Measurements from ENCODE around the gene TMEM234.
A peak's percentile ranks its signal among the peaks of the same experiment; 100 is the strongest.

The TMEM234 gene

GRCh38 chr1:32201011-32201855 is 20.9 kb downstream of the TMEM234 start:
- peak; percentile 91 for DNase-seq
- CTCF ChIA-PET = interaction anchor here (1.5 to 2.0 kb wide), 2 partner anchors 14 to 93 kb away, joined by 7 to 10 read pairs; partner anchors contain the start of gene KPNA6

GRCh38 chr1:32200226-32201010 is 21.7 kb downstream of the TMEM234 start, which contains the start of gene CCDC28B:
Gene CCDC28B (plus strand): TSS chr1:32200595. CDS start chr1:32201936, 1,341 bp downstream.
- no peaks in the 10 kb centered on the region for H3K9me3 Mint-ChIP-seq
- CTCF ChIA-PET = interaction anchor here (1.5 to 2.0 kb wide), 3 partner anchors 15 to 92 kb away, joined by 4 to 10 read pairs (median 7); partner anchors contain the start of gene KPNA6
- H3K36me3 Mint-ChIP-seq = peaks cover 51% of the 10 kb centered on the region
- peaks cover 81% of the 10 kb centered on the region for H3K4me1 Mint-ChIP-seq
- peak within 1 kb of the TSS; percentile 95 for H3K27ac Mint-ChIP-seq
- no peaks in the 10 kb centered on the region for H3K27me3 Mint-ChIP-seq
- DNase-seq = peak; percentile 73
- peak within 1 kb of the TSS; percentile 84 for H3K4me3 Mint-ChIP-seq

More at GRCh38 chr1:32201011-32201855, 20.9 kb downstream of the TMEM234 start:
- peak overlapping the region; percentile 95 for H3K27ac Mint-ChIP-seq
- H3K36me3 Mint-ChIP-seq = peaks cover 45% of the 10 kb centered on the region
- peak overlapping the region; percentile 84 for H3K4me3 Mint-ChIP-seq
- no peaks in the 10 kb centered on the region for H3K27me3 Mint-ChIP-seq
- no peaks in the 10 kb centered on the region for H3K9me3 Mint-ChIP-seq
- peaks cover 81% of the 10 kb centered on the region for H3K4me1 Mint-ChIP-seq

GRCh38 chr1:32199717-32200072 is 22.5 kb downstream of the TMEM234 start:
- no peaks in the 10 kb centered on the region for H3K27me3 Mint-ChIP-seq
- H3K27ac Mint-ChIP-seq = peak overlapping the region; percentile 88
- peaks cover 57% of the 10 kb centered on the region for H3K36me3 Mint-ChIP-seq
- CTCF ChIA-PET = interaction anchor here (0.6 to 1.9 kb wide), 2 partner anchors 19 to 122 kb away, joined by 3 to 4 read pairs; no protein-coding TSS in a partner anchor
- DNase-seq = no peak
- peak overlapping the region; percentile 84 for H3K4me3 Mint-ChIP-seq
- H3K9me3 Mint-ChIP-seq = no peaks in the 10 kb centered on the region
- H3K4me1 Mint-ChIP-seq = peaks cover 85% of the 10 kb centered on the region

- H3K27ac Mint-ChIP-seq = no peak overlapping the region
- no peaks in the 10 kb centered on the region for H3K27me3 Mint-ChIP-seq
Measured at GRCh38 chr1:32199043-32199716, 23.0 kb downstream of the TMEM234 start.

GRCh38 chr1:32198237-32199042 is 23.7 kb downstream of the TMEM234 start:
- H3K27me3 Mint-ChIP-seq = no peaks in the 10 kb centered on the region
- CTCF ChIA-PET = interaction anchor here (1.0 to 1.9 kb wide), 2 partner anchors 17 to 18 kb away, joined by 4 read pairs; no protein-coding TSS in a partner anchor

More at GRCh38 chr1:32199043-32199716, 23.0 kb downstream of the TMEM234 start:
- H3K4me3 Mint-ChIP-seq = no peak overlapping the region
- peaks cover 85% of the 10 kb centered on the region for H3K4me1 Mint-ChIP-seq
- no peaks in the 10 kb centered on the region for H3K9me3 Mint-ChIP-seq
- DNase-seq = no peak
- H3K36me3 Mint-ChIP-seq = peaks cover 59% of the 10 kb centered on the region
- CTCF ChIA-PET = interaction anchor here (0.6 to 1.9 kb wide), 2 partner anchors 19 to 122 kb away, joined by 3 to 4 read pairs; no protein-coding TSS in a partner anchor

GRCh38 chr1:32197837-32198236 is 24.3 kb downstream of the TMEM234 start:
- no peak for DNase-seq
- Mint-ChIP-seq H3K27ac (no peak overlapping the region), H3K4me1 (peaks cover 83% of the 10 kb centered on the region), H3K27me3 (no peaks in the 10 kb centered on the region), H3K36me3 (peaks cover 60% of the 10 kb centered on the region), H3K9me3 (no peaks in the 10 kb centered on the region), H3K4me3 (no peak overlapping the region)
- CTCF ChIA-PET = interaction anchor here (1.0 kb wide), 1 partner anchor 18 kb away, joined by 4 read pairs; no protein-coding TSS in a partner anchor

More at GRCh38 chr1:32198237-32199042, 23.7 kb downstream of the TMEM234 start:
- peaks cover 57% of the 10 kb centered on the region for H3K36me3 Mint-ChIP-seq
- H3K27ac Mint-ChIP-seq = no peak overlapping the region
- peak overlapping the region; percentile 20 for H3K4me3 Mint-ChIP-seq
- peaks cover 83% of the 10 kb centered on the region for H3K4me1 Mint-ChIP-seq
- no peaks in the 10 kb centered on the region for H3K9me3 Mint-ChIP-seq
- no peak for DNase-seq

- Mint-ChIP-seq H3K4me3 (no peak overlapping the region), H3K36me3 (peaks cover 66% of the 10 kb centered on the region), H3K27me3 (no peaks in the 10 kb centered on the region), H3K9me3 (no peaks in the 10 kb centered on the region), H3K27ac (peak overlapping the region; percentile 70), H3K4me1 (peaks cover 78% of the 10 kb centered on the region)
- CTCF ChIA-PET = interaction anchor here (0.9 to 2.1 kb wide), 2 partner anchors 13 to 19 kb away, joined by 3 to 10 read pairs; no protein-coding TSS in a partner anchor
- no peak for DNase-seq
Measured at GRCh38 chr1:32197074-32197473, 25.1 kb downstream of the TMEM234 start.

- no peaks in the 10 kb centered on the region for H3K9me3 Mint-ChIP-seq
- peaks cover 73% of the 10 kb centered on the region for H3K4me1 Mint-ChIP-seq
- no peaks in the 10 kb centered on the region for H3K27me3 Mint-ChIP-seq
- peak; percentile 50 for DNase-seq
- H3K27ac Mint-ChIP-seq = peak overlapping the region; percentile 3
- H3K36me3 Mint-ChIP-seq = peaks cover 69% of the 10 kb centered on the region
- peak overlapping the region; percentile 9 for H3K4me3 Mint-ChIP-seq
- CTCF ChIA-PET = interaction anchor here (0.9 to 2.1 kb wide), 3 partner anchors 12 to 20 kb away, joined by 3 to 10 read pairs (median 3); no protein-coding TSS in a partner anchor
Measured at GRCh38 chr1:32195972-32196823, 26.0 kb downstream of the TMEM234 start.

- H3K36me3 Mint-ChIP-seq = peaks cover 73% of the 10 kb centered on the region
- H3K27ac Mint-ChIP-seq = no peak overlapping the region
- CTCF ChIA-PET = interaction anchor here (0.8 to 2.1 kb wide), 3 partner anchors 15 to 87 kb away, joined by 3 to 10 read pairs (median 3); partner anchors contain the start of gene KPNA6
- DNase-seq = no peak
- peaks cover 73% of the 10 kb centered on the region for H3K4me1 Mint-ChIP-seq
- no peak overlapping the region for H3K4me3 Mint-ChIP-seq
- H3K27me3 Mint-ChIP-seq = no peaks in the 10 kb centered on the region
- no peaks in the 10 kb centered on the region for H3K9me3 Mint-ChIP-seq
Measured at GRCh38 chr1:32195531-32195930, 26.6 kb downstream of the TMEM234 start.

GRCh38 chr1:32194984-32195383 is 27.2 kb downstream of the TMEM234 start:
- peak overlapping the region; percentile 58 for H3K27ac Mint-ChIP-seq
- CTCF ChIA-PET = interaction anchor here (0.8 to 2.1 kb wide), 2 partner anchors 21 to 86 kb away, joined by 3 to 10 read pairs; partner anchors contain the start of gene KPNA6
- H3K4me3 Mint-ChIP-seq = no peak overlapping the region
- no peaks in the 10 kb centered on the region for H3K9me3 Mint-ChIP-seq
- no peak for DNase-seq
- peaks cover 78% of the 10 kb centered on the region for H3K36me3 Mint-ChIP-seq
- peaks cover 68% of the 10 kb centered on the region for H3K4me1 Mint-ChIP-seq
- H3K27me3 Mint-ChIP-seq = no peaks in the 10 kb centered on the region

- no peak overlapping the region for H3K4me3 Mint-ChIP-seq
- CTCF ChIA-PET = interaction anchor here (0.6 to 0.9 kb wide), 2 partner anchors 181 to 227 kb away, joined by 3 to 4 read pairs; no protein-coding TSS in a partner anchor
- no peaks in the 10 kb centered on the region for H3K27me3 Mint-ChIP-seq
- H3K9me3 Mint-ChIP-seq = no peaks in the 10 kb centered on the region
- peaks cover 82% of the 10 kb centered on the region for H3K36me3 Mint-ChIP-seq
- H3K4me1 Mint-ChIP-seq = peaks cover 50% of the 10 kb centered on the region
- no peak for DNase-seq
- no peak overlapping the region for H3K27ac Mint-ChIP-seq
Measured at GRCh38 chr1:32192220-32192948, 29.8 kb downstream of the TMEM234 start.
